Gastroesophageal sphincter (tissue), 3 donors: ENCODE data around the gene GMEB2.

Source experiments
- POLR2A ChIP-seq, 2 donors: fragments of 450-650 bp; IDR thresholded peaks; one replicate each; pipeline ENCODE4 v1.6.1; 2017; ENCODE audit warnings: antibody characterized with exemption in 2 of 2, mild to moderate bottlenecking in 2 of 2, moderate library complexity in 1 of 2
- POLR2AphosphoS5 ChIP-seq: sonication (generic); formaldehyde crosslinking; IDR thresholded peaks from one replicate; pipeline ENCODE4 v1.6.1; 2017; ENCODE audit warnings: antibody characterized with exemption
- TF ChIP-seq, protein P1 (sequence below), 4 experiments: fragments of 200-600 bp in 2 of 4; fragments of 450-650 bp in 2 of 4; sonication (generic) in 1 of 4; IDR thresholded peaks; one replicate each; pipeline ENCODE4 v1.5.1; 2017 to 2019; ENCODE audit warnings: antibody characterized with exemption in 4 of 4, mild to moderate bottlenecking in 2 of 4, moderate library complexity in 2 of 4

DNA sequence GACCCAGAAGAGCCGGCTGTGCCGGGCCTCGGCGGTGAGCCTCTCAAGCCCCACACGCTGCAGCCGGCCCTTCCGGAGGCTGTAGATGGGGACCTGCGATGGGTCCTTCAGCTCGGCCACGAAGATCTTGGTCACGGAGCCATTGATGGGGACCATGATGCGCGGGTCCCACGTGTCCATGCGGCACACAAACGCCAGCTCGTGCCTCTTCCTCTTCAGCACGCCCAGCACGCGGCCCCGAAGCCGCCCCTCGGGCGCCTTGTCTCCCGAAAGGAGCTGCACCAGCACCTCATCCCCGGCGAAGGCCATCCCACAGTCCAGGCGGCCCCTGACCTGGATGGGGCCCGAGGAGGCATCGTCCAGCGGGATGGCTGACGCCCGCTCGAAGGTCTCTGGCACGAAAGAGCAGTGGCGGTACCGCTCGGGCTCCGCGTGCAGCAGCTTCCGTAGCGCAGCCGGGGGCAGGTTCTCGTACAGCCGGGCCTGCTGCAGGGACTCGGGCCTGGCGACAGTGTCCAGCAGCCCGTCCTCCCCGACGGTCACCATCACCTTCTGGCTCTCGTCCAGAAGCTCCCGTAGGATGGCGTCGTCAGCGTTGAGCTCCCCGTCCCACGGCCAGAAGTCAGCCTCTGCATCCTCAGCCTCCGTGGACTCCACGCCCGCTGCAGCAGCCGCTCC is 61.7 kb downstream of the GMEB2 start:
- TF ChIP-seq POLR2A (IDR thresholded peaks at IDR 0.05) (no peak), POLR2AphosphoS5 (no peak)
- TF ChIP-seq, protein P1, sequence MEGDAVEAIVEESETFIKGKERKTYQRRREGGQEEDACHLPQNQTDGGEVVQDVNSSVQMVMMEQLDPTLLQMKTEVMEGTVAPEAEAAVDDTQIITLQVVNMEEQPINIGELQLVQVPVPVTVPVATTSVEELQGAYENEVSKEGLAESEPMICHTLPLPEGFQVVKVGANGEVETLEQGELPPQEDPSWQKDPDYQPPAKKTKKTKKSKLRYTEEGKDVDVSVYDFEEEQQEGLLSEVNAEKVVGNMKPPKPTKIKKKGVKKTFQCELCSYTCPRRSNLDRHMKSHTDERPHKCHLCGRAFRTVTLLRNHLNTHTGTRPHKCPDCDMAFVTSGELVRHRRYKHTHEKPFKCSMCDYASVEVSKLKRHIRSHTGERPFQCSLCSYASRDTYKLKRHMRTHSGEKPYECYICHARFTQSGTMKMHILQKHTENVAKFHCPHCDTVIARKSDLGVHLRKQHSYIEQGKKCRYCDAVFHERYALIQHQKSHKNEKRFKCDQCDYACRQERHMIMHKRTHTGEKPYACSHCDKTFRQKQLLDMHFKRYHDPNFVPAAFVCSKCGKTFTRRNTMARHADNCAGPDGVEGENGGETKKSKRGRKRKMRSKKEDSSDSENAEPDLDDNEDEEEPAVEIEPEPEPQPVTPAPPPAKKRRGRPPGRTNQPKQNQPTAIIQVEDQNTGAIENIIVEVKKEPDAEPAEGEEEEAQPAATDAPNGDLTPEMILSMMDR (IDR thresholded peaks at IDR 0.05), result no peak
